Natural killer cell treated with Interleukin-12 subunit alpha and Interleukin-12 subunit beta and Interleukin-15 and Interleukin-18, amount 100 ng/mL, for 72 hours (primary cell): Measurements from ENCODE around the gene DCT. TPM values are rescaled to one million over a fixed set of nuclear protein-coding genes. Genes with fewer than 3 reads are reported as not detected.

Experiments used
- ATAC-seq, 2 donors: fragments of 150-1000 bp; cut with Tn5 transposase in 1 of 2; sonication (Bioruptor Pico), chemical (Tn5 transposase) in 1 of 2; 2 replicates each; pipeline ENCODE4 v1.10.0; 2021
- DNase-seq: peaks from one replicate; pipeline ENCODE4 v3.0.0; 2022; ENCODE audit warnings: low spot score
- H3K27ac Mint-ChIP-seq, 2 donors: 1 replicate in 1 of 2; 2 replicates in 1 of 2; pipeline ENCODE4 v1.8.0; 2022; ENCODE audit warnings: mixed read lengths in 2 of 2, mild to moderate bottlenecking in 1 of 2, moderate library complexity in 1 of 2
- H3K27me3 Mint-ChIP-seq, 2 donors: 1 replicate in 1 of 2; 2 replicates in 1 of 2; pipeline ENCODE4 v1.8.0; 2022; ENCODE audit warnings: mixed read lengths in 2 of 2
- H3K36me3 Mint-ChIP-seq: one replicate; pipeline ENCODE4 v1.8.0; 2022; ENCODE audit warnings: mixed read lengths
- H3K4me1 Mint-ChIP-seq, 2 donors: 1 replicate in 1 of 2; 2 replicates in 1 of 2; pipeline ENCODE4 v1.8.0; 2022; ENCODE audit warnings: low read depth in 2 of 2, mixed read lengths in 2 of 2, mild to moderate bottlenecking in 1 of 2
- H3K4me3 Mint-ChIP-seq: one replicate; pipeline ENCODE4 v1.8.0; 2022; ENCODE audit warnings: mixed read lengths
- H3K9me3 Mint-ChIP-seq: 2 replicates; pipeline ENCODE4 v1.8.0; 2022; ENCODE audit warnings: mixed read lengths
- total RNA-seq, 2 donors: library from RNA; stranded (reverse); gene quantifications; one replicate each; pipeline ENCODE4 v1.2.3, GENCODE V29; 2022

Gene DCT
- total RNA-seq, 2 donors from 2014 or later: not detected

GRCh38 chr13:94431987-94432386 is 47.5 kb downstream of the DCT start:
- Mint-ChIP-seq H3K4me3 (no peak overlapping the region), H3K9me3 (no peaks in the 10 kb centered on the region), H3K4me1 (peaks cover 3 to 5% of the 10 kb centered on the region in 2 donors), H3K36me3 (no peaks in the 10 kb centered on the region), H3K27me3 (peaks cover 0 to 13% of the 10 kb centered on the region in 2 donors), H3K27ac (no peak overlapping the region)
- DNase-seq: no peak
- peak in 1 of 2 donors; percentile 38 for ATAC-seq

- H3K4me3 Mint-ChIP-seq: no peak overlapping the region
- H3K4me1 Mint-ChIP-seq: peaks cover 3 to 5% of the 10 kb centered on the region in 2 donors
- H3K27ac Mint-ChIP-seq: no peak overlapping the region
- DNase-seq (no peak), ATAC-seq (no peak)
- no peaks in the 10 kb centered on the region for H3K36me3 Mint-ChIP-seq
- H3K27me3 Mint-ChIP-seq: peaks cover 0 to 13% of the 10 kb centered on the region in 2 donors
- H3K9me3 Mint-ChIP-seq: no peaks in the 10 kb centered on the region
Measured at GRCh38 chr13:94431574-94431973, 47.9 kb downstream of the DCT start.

GRCh38 chr13:94427313-94427953 is 52.0 kb downstream of the DCT start:
- Mint-ChIP-seq H3K9me3 (no peaks in the 10 kb centered on the region), H3K27me3 (peaks cover 15 to 21% of the 10 kb centered on the region in 2 donors), H3K4me1 (peaks cover 3 to 5% of the 10 kb centered on the region in 2 donors), H3K36me3 (no peaks in the 10 kb centered on the region), H3K4me3 (no peak overlapping the region), H3K27ac (no peak overlapping the region)
- no peak for DNase-seq
- no peak for ATAC-seq

- peaks cover 12 to 21% of the 10 kb centered on the region in 2 donors for H3K4me1 Mint-ChIP-seq
- H3K4me3 Mint-ChIP-seq: peak overlapping the region; percentile 84
- peaks cover 18 to 30% of the 10 kb centered on the region in 2 donors for H3K27me3 Mint-ChIP-seq
- peak overlapping the region; percentile 88 to 90 for H3K27ac Mint-ChIP-seq
- peaks cover 5% of the 10 kb centered on the region for H3K9me3 Mint-ChIP-seq
- H3K36me3 Mint-ChIP-seq: peaks cover 18% of the 10 kb centered on the region
- no peak for ATAC-seq
- DNase-seq: no peak
Measured at GRCh38 chr13:94419925-94420305, 59.6 kb downstream of the DCT start.

DNA sequence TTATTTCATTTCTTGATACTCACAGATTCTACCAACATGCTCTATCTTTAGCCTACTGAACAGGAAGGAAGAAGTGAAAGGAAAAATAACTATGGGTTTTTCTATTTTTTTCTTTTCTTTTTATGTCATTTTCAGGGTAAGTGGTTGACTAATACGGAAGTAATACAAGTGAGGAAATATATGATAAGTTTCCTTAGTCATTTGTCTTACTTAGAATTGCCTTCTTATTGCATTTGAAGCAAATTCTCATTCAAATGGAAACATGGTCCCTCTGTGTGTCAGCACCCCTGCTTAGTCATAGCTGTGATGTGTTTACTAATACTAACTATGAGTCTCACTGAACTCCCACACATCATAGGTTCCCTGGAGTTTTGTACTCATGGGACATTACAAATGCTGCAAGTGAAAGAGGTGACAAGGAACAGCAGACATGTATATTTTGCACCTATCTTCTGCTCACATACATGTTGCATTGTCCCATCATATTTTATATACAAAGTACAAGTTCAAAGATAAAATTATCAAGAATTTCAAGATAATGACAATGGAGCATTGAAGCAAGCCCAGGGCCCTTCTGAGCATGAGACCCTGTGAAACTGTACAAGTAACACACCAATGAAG is 60.1 kb downstream of the DCT start:
- Mint-ChIP-seq H3K36me3 (peaks cover 18% of the 10 kb centered on the region), H3K27me3 (peaks cover 15 to 29% of the 10 kb centered on the region in 2 donors), H3K27ac (peak overlapping the region; percentile 88 to 90), H3K9me3 (peaks cover 5% of the 10 kb centered on the region), H3K4me1 (peaks cover 12 to 21% of the 10 kb centered on the region in 2 donors), H3K4me3 (peak overlapping the region; percentile 84)
- peak; percentile 65 for DNase-seq
- ATAC-seq: peak; percentile 95

DNA sequence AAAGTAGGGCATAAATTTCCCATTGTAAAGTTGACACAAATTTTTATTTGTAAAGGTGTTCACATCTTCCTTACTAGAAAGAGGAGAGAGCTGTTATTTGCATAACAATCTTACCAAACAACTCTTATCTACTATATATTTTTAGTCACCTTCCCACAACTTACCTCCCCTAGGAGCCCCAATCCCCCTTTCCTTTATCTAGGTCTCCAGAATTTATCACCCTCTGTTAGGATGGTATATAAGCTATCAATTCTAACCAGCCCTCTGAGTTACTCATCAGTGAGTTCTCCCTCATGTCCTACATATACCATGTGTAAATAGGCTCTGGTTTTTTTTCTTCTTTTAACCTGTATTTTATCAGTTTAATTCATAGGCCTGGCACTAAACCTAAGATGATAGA is 62.2 kb downstream of the DCT start:
- H3K9me3 Mint-ChIP-seq: peaks cover 5% of the 10 kb centered on the region
- H3K36me3 Mint-ChIP-seq: peaks cover 18% of the 10 kb centered on the region

GRCh38 chr13:94416454-94417080 is 62.9 kb downstream of the DCT start:
- no peak overlapping the region for H3K27ac Mint-ChIP-seq
- DNase-seq (no peak), ATAC-seq (no peak)
- H3K4me1 Mint-ChIP-seq: peaks cover 12 to 21% of the 10 kb centered on the region in 2 donors
- peaks cover 18% of the 10 kb centered on the region for H3K36me3 Mint-ChIP-seq
- peaks cover 19 to 25% of the 10 kb centered on the region in 2 donors for H3K27me3 Mint-ChIP-seq
- no peak overlapping the region for H3K4me3 Mint-ChIP-seq
- peaks cover 5% of the 10 kb centered on the region for H3K9me3 Mint-ChIP-seq

More for the DNA sequence above, 62.2 kb downstream of the DCT start:
- Mint-ChIP-seq H3K27ac (no peak overlapping the region), H3K27me3 (peaks cover 17 to 20% of the 10 kb centered on the region in 2 donors), H3K4me1 (peaks cover 12 to 21% of the 10 kb centered on the region in 2 donors), H3K4me3 (no peak overlapping the region)
- DNase-seq: no peak
- ATAC-seq: no peak

GRCh38 chr13:94415500-94416237 is 63.8 kb downstream of the DCT start:
- no peak overlapping the region for H3K27ac Mint-ChIP-seq

DNA sequence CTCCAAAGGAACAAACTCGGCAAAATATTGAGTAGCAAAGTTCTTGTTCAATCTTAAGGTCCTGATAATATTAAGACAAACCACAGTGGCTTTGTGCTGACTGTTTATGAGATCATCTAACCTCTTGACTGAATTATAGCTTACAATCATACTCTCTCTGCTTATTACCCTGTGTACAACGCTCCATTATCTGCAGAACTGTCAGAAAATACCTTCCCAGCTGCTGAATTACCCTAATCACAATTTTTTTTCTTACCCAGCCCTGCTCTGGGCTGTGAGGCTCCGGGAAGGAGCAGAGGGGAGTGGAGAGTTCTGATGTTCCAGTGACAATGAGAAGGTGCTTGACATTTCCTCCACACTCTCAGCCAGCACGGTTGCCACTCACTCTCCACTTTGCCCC is 64.8 kb downstream of the DCT start:
- H3K27me3 Mint-ChIP-seq: peaks cover 14 to 21% of the 10 kb centered on the region in 2 donors
- no peak for ATAC-seq
- H3K4me3 Mint-ChIP-seq: no peak overlapping the region
- no peak overlapping the region for H3K27ac Mint-ChIP-seq
- peaks cover 7 to 14% of the 10 kb centered on the region in 2 donors for H3K4me1 Mint-ChIP-seq
- no peaks in the 10 kb centered on the region for H3K9me3 Mint-ChIP-seq
- peaks cover 11% of the 10 kb centered on the region for H3K36me3 Mint-ChIP-seq
- no peak for DNase-seq

More at GRCh38 chr13:94415500-94416237, 63.8 kb downstream of the DCT start:
- Mint-ChIP-seq H3K36me3 (peaks cover 18% of the 10 kb centered on the region), H3K4me3 (no peak overlapping the region), H3K9me3 (peaks cover 5% of the 10 kb centered on the region), H3K27me3 (peaks cover 21 to 28% of the 10 kb centered on the region in 2 donors), H3K4me1 (peaks cover 12 to 21% of the 10 kb centered on the region in 2 donors)
- DNase-seq: no peak
- ATAC-seq: no peak

DNA sequence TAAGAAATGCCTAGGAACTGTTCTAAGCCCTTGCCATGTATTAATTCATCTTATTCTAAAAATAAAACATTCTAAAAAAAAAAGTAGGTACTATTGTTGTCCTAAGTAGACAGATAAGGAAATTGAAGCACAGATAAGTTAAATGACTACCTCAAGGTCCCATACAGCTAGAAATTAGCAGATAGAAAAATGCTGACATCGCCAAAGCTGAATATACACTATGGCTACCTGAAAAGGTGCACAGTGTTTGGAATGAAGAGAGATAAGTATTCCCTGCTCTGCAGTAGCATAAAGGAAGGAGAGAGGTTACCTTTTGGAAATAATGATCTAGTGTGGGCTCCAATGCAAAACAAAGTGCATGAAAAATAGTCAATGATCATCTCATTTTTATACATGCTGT is 65.3 kb downstream of the DCT start:
- no peak overlapping the region for H3K27ac Mint-ChIP-seq
- H3K9me3 Mint-ChIP-seq: no peaks in the 10 kb centered on the region
- peaks cover 9% of the 10 kb centered on the region for H3K36me3 Mint-ChIP-seq
- no peak overlapping the region for H3K4me3 Mint-ChIP-seq
- H3K27me3 Mint-ChIP-seq: peaks cover 14 to 21% of the 10 kb centered on the region in 2 donors
- ATAC-seq: no peak
- H3K4me1 Mint-ChIP-seq: peaks cover 4 to 8% of the 10 kb centered on the region in 2 donors
- no peak for DNase-seq

GRCh38 chr13:94413598-94413944 is 65.9 kb downstream of the DCT start:
- H3K4me1 Mint-ChIP-seq: peaks cover 2 to 3% of the 10 kb centered on the region in 2 donors
- no peaks in the 10 kb centered on the region for H3K9me3 Mint-ChIP-seq
- peaks cover 18 to 27% of the 10 kb centered on the region in 2 donors for H3K27me3 Mint-ChIP-seq
- H3K27ac Mint-ChIP-seq: no peak overlapping the region
- DNase-seq (no peak), ATAC-seq (no peak)
- no peak overlapping the region for H3K4me3 Mint-ChIP-seq
- peaks cover 5% of the 10 kb centered on the region for H3K36me3 Mint-ChIP-seq

GRCh38 chr13:94412870-94413597 is 66.4 kb downstream of the DCT start:
- H3K4me3 Mint-ChIP-seq: no peak overlapping the region
- no peak overlapping the region for H3K27ac Mint-ChIP-seq
- DNase-seq (no peak), ATAC-seq (no peak)
- no peaks in the 10 kb centered on the region for H3K4me1 Mint-ChIP-seq
- H3K36me3 Mint-ChIP-seq: peaks cover 5% of the 10 kb centered on the region
- H3K27me3 Mint-ChIP-seq: peaks cover 18 to 31% of the 10 kb centered on the region in 2 donors
- H3K9me3 Mint-ChIP-seq: no peaks in the 10 kb centered on the region

GRCh38 chr13:94411747-94412146 is 67.7 kb downstream of the DCT start:
- H3K27ac Mint-ChIP-seq: no peak overlapping the region
- H3K9me3 Mint-ChIP-seq: no peaks in the 10 kb centered on the region
- no peak for ATAC-seq
- no peak for DNase-seq
- H3K4me1 Mint-ChIP-seq: no peaks in the 10 kb centered on the region
- no peaks in the 10 kb centered on the region for H3K36me3 Mint-ChIP-seq
- no peak overlapping the region for H3K4me3 Mint-ChIP-seq
- H3K27me3 Mint-ChIP-seq: peaks cover 18 to 31% of the 10 kb centered on the region in 2 donors
